OCI-LY1 (cell line): ENCODE data around the gene AKT1S1.

Source experiments
- EZH2 ChIP-seq: fragments of 200-600 bp; sonication (generic), shearing (Covaris generic); IDR thresholded peaks from 2 replicates; pipeline ENCODE4 v1.8.0; 2017; ENCODE audit warnings: borderline replicate concordance, mixed run types, mild to moderate bottlenecking, antibody characterized with exemption, low read length, moderate library complexity, mixed read lengths
- TF ChIP-seq, protein P1 (sequence below): fragments of 200-600 bp; sonication (generic), shearing (Covaris generic); IDR thresholded peaks from 2 replicates; pipeline ENCODE4 v1.5.1; 2017; ENCODE audit warnings: mild to moderate bottlenecking, antibody characterized with exemption, low read length, moderate library complexity, mixed read lengths

DNA sequence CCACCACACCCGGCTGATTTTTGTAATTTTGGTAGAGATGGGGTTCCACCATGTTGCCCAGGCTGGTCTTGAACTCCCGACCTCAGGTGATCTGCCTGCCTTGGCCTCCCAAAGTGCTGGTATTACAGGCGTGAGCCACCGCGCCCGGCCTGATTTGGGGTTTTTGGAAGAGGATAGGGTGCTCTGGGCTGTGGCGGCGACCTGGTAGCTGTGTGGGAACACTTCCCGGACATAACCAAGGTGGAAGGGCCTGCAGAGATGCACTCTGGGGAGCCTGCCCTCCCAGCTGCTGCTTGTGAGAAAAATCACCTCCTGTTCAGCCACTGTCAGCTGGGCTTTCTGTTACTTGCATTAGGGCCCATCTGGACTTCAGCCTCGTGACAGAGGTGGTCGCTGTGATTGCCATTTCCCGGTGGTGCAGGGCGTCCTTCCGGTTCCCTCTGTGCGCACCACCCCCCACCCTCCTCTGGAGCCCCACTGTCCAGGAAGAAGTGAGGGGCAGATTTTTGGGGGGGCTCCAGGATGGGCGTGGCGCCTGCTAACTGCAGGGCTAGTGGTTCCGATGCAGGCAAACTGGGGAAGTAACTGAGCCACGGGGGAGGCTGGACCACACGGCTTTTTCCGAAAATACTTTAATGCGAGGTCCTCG lies 12.0 kb upstream of the AKT1S1 start:
- TF ChIP-seq, protein P1, sequence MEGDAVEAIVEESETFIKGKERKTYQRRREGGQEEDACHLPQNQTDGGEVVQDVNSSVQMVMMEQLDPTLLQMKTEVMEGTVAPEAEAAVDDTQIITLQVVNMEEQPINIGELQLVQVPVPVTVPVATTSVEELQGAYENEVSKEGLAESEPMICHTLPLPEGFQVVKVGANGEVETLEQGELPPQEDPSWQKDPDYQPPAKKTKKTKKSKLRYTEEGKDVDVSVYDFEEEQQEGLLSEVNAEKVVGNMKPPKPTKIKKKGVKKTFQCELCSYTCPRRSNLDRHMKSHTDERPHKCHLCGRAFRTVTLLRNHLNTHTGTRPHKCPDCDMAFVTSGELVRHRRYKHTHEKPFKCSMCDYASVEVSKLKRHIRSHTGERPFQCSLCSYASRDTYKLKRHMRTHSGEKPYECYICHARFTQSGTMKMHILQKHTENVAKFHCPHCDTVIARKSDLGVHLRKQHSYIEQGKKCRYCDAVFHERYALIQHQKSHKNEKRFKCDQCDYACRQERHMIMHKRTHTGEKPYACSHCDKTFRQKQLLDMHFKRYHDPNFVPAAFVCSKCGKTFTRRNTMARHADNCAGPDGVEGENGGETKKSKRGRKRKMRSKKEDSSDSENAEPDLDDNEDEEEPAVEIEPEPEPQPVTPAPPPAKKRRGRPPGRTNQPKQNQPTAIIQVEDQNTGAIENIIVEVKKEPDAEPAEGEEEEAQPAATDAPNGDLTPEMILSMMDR: no peak
- no peak for TF ChIP-seq EZH2
